GM12878 (cell line): ENCODE data around the gene WEE2. TPM values are rescaled to one million over a fixed set of nuclear protein-coding genes. Genes with fewer than 3 reads are reported as not detected.

Experiments
- ATAC-seq: fragments of 200-7000 bp; cut with Tn5 transposase; 3 replicates; pipeline ENCODE4 v1.9.1; 2020; ENCODE audit warnings: mild to moderate bottlenecking, moderate library complexity
- BruUV-seq: library from RNA; stranded (reverse); fragments of 400-500 nt; replicated peaks from 2 replicates; lab custom pipeline; 2021; lab: Mats Ljungman, UMichigan
- CTCF ChIA-PET: fragments of 300-600 bp; sonication (Branson Sonifier 250); formaldehyde crosslinking; extraction: SDS; loops from one replicate; lab custom pipeline; 2021; ENCODE audit warnings: inconsistent platforms; lab: Yijun Ruan, JAX
- POLR2A ChIA-PET: fragments of 350-600 bp; formaldehyde crosslinking; extraction: SDS; loops from one replicate; lab custom pipeline; 2021; ENCODE audit warnings: inconsistent platforms; lab: Charles Lee
- RAD21 ChIA-PET: fragments of 300-600 bp; sonication (Branson Sonifier 250); formaldehyde crosslinking; loops from one replicate; lab custom pipeline; 2023; ENCODE audit warnings: antibody characterized with exemption; ENCODE audit not compliant: unreplicated experiment; lab: Charles Lee
- SMC1A ChIA-PET: fragments of 300-600 bp; sonication (Branson Sonifier 250); formaldehyde crosslinking; loops from one replicate; lab custom pipeline; 2023; ENCODE audit not compliant: unreplicated experiment, uncharacterized antibody; lab: Charles Lee
- DNase-seq: peaks from one replicate; pipeline ENCODE4 v3.0.0-alpha.2; 2011; ENCODE audit warnings: low read depth, low spot score
- FAIRE-seq: peaks from 3 replicates; lab custom pipeline; 2011; peaks lifted over from hg19 to GRCh38; lab: Jason Lieb, UNC
- H2AFZ ChIP-seq: 2 replicates; pipeline ENCODE4 v1.6.0; 2011; ENCODE audit warnings: low read depth, low read length, control low read depth; ENCODE audit not compliant: control insufficient read depth
- H3K27ac ChIP-seq: 2 replicates; pipeline ENCODE4 v1.5.1; 2011; ENCODE audit warnings: control low read depth; ENCODE audit not compliant: control insufficient read depth, insufficient read depth
- H3K27me3 ChIP-seq, 2 experiments: replicated peaks in 1 of 2; 2 replicates each; pipeline versions ENCODE4 v1.6.0 to v1.6.1; 2011; ENCODE audit warnings: low read length in 1 of 2; ENCODE audit not compliant: control insufficient read depth in 2 of 2, insufficient read depth in 2 of 2
- H3K36me3 ChIP-seq, 2 experiments: 2 replicates each; pipeline ENCODE4 v1.5.1; 2011; ENCODE audit warnings: low read length in 1 of 2; ENCODE audit not compliant: control insufficient read depth in 2 of 2, insufficient read depth in 2 of 2
- H3K4me1 ChIP-seq: 2 replicates; pipeline ENCODE4 v1.6.1; 2011; ENCODE audit warnings: mild to moderate bottlenecking, low read length, moderate library complexity, mixed read lengths; ENCODE audit not compliant: control insufficient read depth, insufficient read depth
- H3K4me2 ChIP-seq: 2 replicates; pipeline ENCODE4 v1.6.0; 2011; ENCODE audit warnings: control low read depth; ENCODE audit not compliant: control insufficient read depth, insufficient read depth
- H3K4me3 ChIP-seq: fragments of 200-600 bp; sonication (generic); 2 replicates; pipeline ENCODE4 v1.5.1; 2016
- H3K79me2 ChIP-seq: 2 replicates; pipeline ENCODE4 v1.6.0; 2011; ENCODE audit warnings: low read length; ENCODE audit not compliant: control insufficient read depth, insufficient read depth
- H3K9ac ChIP-seq: 2 replicates; pipeline ENCODE4 v1.8.0; 2011; ENCODE audit warnings: low read length, control low read depth, mixed read lengths; ENCODE audit not compliant: control insufficient read depth, insufficient read depth
- H3K9me3 ChIP-seq: replicated peaks from 3 replicates; pipeline ENCODE4 v1.5.1; 2011; ENCODE audit warnings: mild to moderate bottlenecking, low read length; ENCODE audit not compliant: control insufficient read depth, insufficient read depth
- H4K20me1 ChIP-seq: 2 replicates; pipeline ENCODE4 v1.6.0; 2011; ENCODE audit not compliant: control insufficient read depth, insufficient read depth
- BRCA1 ChIP-seq: IDR thresholded peaks from 2 replicates; pipeline ENCODE4 v1.6.1; 2011; ENCODE audit warnings: low read depth, low read length, improper control_type of control experiment
- MTA2 ChIP-seq: fragments of 450-650 bp; IDR thresholded peaks from 2 replicates; pipeline ENCODE4 v1.6.1; 2016; ENCODE audit warnings: low read depth, mild to moderate bottlenecking, moderate library complexity
- NFYB ChIP-seq: IDR thresholded peaks from 2 replicates; pipeline ENCODE4 v1.6.1; 2011; ENCODE audit warnings: low read depth, mild to moderate bottlenecking, low read length, improper control_type of control experiment, moderate library complexity; ENCODE audit not compliant: insufficient read depth
- STAT3 ChIP-seq: IDR thresholded peaks from 2 replicates; pipeline ENCODE4 v1.6.1; 2011; ENCODE audit warnings: low read depth, low read length, improper control_type of control experiment
- WGBS: methylation state at CpG from one replicate; pipeline ENCODE4 v1.1.6; 2016; ENCODE audit warnings: low lambda C conversion rate; ENCODE audit not compliant: insufficient replicate concordance, insufficient coverage; ENCODE audit errors: missing lambda C conversion rate; 5-methylcytosine and 5-hydroxymethylcytosine counted together
- in situ Hi-C: fragments of 300-500 bp; cut with MboI; formaldehyde crosslinking; loops from 9 replicates; pipeline ENCODE4 v1.14.3; 2018; ENCODE audit warnings: mixed read lengths
- intact Hi-C: fragments of 100-400 bp; cut with micrococcal nuclease; formaldehyde crosslinking; loops from one replicate; pipeline ENCODE4 v1.14.2; 2022; ENCODE audit not compliant: unreplicated experiment
- polyA plus RNA-seq, 11 experiments: library from polyadenylated mRNA; depleted of rRNA in 4 of 11; unstranded in 6 of 11; stranded (reverse) in 5 of 11; fragments of >200 nt; fragmentation: Nextera tagmentation in 4 of 11; fragmentation: Illumina TruSeq in 1 of 11; extraction: Ambion mirVana in 4 of 11; extraction: Trizol in 1 of 11; gene quantifications; 1 replicate in 1 of 11; 2 replicates in 10 of 11; pipeline versions ENCODE4 v1.2.1 to v1.2.3, GENCODE V29; 2011 to 2016; ENCODE audit warnings: inconsistent platforms in 2 of 11, missing spikeins in 2 of 11, low read depth in 1 of 11
- total RNA-seq, 4 experiments: library from RNA; depleted of rRNA in 3 of 4; stranded (reverse); fragments of >200 nt in 3 of 4; fragmentation: Illumina TruSeq in 1 of 4; extraction: Trizol in 1 of 4; gene quantifications; 2 replicates each; pipeline versions ENCODE4 v1.2.1 to v1.2.3, GENCODE V29; 2013 to 2021
- TF ChIP-seq, protein P1 (sequence below): IDR thresholded peaks from 2 replicates; pipeline ENCODE4 v1.6.1; 2012; ENCODE audit warnings: low read depth, low read length, improper control_type of control experiment
- TF ChIP-seq, protein P2 (sequence below): fragments of 450-650 bp; IDR thresholded peaks from 2 replicates; pipeline ENCODE4 v1.6.1; 2017; ENCODE audit warnings: mild to moderate bottlenecking, low read depth, inconsistent platforms; ENCODE audit not compliant: poor library complexity, severe bottlenecking
- TF ChIP-seq, protein P3 (sequence below): fragments of 450-650 bp; IDR thresholded peaks from 2 replicates; pipeline ENCODE4 v1.6.1; 2017; ENCODE audit warnings: mild to moderate bottlenecking, moderate library complexity

The WEE2 gene
- total and polyA plus RNA-seq, 10 of the 15 experiments (the other 5 are each of a cell fraction or from before 2014, with no cell fraction given) = 0.02 to 0.03 (median 0.03) TPM; not detected in 7

DNA sequence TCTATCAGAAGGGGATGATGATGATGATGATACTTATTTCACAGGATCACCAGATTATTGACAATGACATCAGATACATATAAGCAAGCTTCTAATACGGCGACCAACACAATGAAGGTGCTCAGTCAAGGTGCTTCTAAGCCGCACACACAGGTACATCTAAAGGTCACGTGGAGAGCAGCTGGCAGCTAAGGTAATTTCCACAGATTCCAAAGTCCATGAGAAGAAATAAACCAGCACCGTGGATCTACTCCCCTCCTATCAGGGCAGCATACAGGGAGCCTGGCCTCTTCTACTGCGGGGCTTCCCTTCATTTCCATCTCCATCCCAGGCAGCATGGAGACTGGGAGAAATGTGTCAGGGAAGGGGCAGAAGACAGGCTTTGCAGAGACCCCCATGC, 43.7 kb upstream of the WEE2 start:
- intact Hi-C loops = no loop called here
- H3K4me1 ChIP-seq = peaks cover 6% of the 10 kb centered on the region
- no peaks in the 10 kb centered on the region for H4K20me1 ChIP-seq
- H3K79me2 ChIP-seq = no peaks in the 10 kb centered on the region
- H2AFZ ChIP-seq = no peak overlapping the region
- FAIRE-seq = no peak
- in situ Hi-C loops = no loop called here
- H3K4me2 ChIP-seq = no peak overlapping the region
- DNase-seq = no peak
- POLR2A ChIA-PET = no interaction called here
- H3K9me3 ChIP-seq = no peaks in the 10 kb centered on the region
- no peak overlapping the region for H3K27ac ChIP-seq
- H3K27me3 ChIP-seq = no peaks in the 10 kb centered on the region
- SMC1A ChIA-PET = interaction anchor here (2.1 kb wide), 1 partner anchor 14 kb away, joined by 9 read pairs; no protein-coding TSS in a partner anchor
- H3K36me3 ChIP-seq = peaks cover 11 to 23% of the 10 kb centered on the region in 2 experiments
- CTCF ChIA-PET = no interaction called here
- BruUV-seq = no TSS peak
- 96% methylated on average over 6 of the region's 6 CpGs for WGBS
- RAD21 ChIA-PET = no interaction called here
- no peak for ATAC-seq
- no peak overlapping the region for H3K4me3 ChIP-seq
- TF ChIP-seq, protein P1, sequence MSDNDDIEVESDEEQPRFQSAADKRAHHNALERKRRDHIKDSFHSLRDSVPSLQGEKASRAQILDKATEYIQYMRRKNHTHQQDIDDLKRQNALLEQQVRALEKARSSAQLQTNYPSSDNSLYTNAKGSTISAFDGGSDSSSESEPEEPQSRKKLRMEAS = no peak
- TF ChIP-seq MTA2 (no peak), BRCA1 (no peak), STAT3 (no peak), NFYB (no peak)
- TF ChIP-seq, protein P2, sequence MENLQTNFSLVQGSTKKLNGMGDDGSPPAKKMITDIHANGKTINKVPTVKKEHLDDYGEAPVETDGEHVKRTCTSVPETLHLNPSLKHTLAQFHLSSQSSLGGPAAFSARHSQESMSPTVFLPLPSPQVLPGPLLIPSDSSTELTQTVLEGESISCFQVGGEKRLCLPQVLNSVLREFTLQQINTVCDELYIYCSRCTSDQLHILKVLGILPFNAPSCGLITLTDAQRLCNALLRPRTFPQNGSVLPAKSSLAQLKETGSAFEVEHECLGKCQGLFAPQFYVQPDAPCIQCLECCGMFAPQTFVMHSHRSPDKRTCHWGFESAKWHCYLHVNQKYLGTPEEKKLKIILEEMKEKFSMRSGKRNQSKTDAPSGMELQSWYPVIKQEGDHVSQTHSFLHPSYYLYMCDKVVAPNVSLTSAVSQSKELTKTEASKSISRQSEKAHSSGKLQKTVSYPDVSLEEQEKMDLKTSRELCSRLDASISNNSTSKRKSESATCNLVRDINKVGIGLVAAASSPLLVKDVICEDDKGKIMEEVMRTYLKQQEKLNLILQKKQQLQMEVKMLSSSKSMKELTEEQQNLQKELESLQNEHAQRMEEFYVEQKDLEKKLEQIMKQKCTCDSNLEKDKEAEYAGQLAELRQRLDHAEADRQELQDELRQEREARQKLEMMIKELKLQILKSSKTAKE = no peak
- TF ChIP-seq, protein P3, sequence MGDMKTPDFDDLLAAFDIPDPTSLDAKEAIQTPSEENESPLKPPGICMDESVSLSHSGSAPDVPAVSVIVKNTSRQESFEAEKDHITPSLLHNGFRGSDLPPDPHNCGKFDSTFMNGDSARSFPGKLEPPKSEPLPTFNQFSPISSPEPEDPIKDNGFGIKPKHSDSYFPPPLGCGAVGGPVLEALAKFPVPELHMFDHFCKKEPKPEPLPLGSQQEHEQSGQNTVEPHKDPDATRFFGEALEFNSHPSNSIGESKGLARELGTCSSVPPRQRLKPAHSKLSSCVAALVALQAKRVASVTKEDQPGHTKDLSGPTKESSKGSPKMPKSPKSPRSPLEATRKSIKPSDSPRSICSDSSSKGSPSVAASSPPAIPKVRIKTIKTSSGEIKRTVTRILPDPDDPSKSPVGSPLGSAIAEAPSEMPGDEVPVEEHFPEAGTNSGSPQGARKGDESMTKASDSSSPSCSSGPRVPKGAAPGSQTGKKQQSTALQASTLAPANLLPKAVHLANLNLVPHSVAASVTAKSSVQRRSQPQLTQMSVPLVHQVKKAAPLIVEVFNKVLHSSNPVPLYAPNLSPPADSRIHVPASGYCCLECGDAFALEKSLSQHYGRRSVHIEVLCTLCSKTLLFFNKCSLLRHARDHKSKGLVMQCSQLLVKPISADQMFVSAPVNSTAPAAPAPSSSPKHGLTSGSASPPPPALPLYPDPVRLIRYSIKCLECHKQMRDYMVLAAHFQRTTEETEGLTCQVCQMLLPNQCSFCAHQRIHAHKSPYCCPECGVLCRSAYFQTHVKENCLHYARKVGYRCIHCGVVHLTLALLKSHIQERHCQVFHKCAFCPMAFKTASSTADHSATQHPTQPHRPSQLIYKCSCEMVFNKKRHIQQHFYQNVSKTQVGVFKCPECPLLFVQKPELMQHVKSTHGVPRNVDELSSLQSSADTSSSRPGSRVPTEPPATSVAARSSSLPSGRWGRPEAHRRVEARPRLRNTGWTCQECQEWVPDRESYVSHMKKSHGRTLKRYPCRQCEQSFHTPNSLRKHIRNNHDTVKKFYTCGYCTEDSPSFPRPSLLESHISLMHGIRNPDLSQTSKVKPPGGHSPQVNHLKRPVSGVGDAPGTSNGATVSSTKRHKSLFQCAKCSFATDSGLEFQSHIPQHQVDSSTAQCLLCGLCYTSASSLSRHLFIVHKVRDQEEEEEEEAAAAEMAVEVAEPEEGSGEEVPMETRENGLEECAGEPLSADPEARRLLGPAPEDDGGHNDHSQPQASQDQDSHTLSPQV = no peak
- H3K9ac ChIP-seq = no peak overlapping the region
